ENCODE results near the gene GPR156.

The GPR156 gene

DNA sequence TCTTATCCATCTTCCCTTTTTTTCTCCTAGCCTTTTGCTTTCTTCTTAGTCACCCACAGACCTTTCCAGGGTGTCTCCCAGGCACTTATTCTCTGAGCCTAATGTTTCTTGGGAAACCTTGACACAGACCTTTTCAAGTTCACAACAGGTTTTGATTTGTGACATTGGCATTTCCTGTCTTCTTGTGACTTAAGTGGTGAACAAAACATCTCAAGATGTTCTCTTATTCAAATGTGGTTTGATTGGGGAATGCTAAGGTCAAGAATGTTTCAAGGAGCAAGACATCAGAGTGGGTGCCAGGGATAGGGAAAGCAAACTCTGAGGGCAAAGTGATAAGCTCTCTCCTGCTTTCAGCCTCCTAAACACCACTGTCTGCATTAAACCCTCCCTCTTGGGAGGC lies 122.6 kb downstream of the GPR156 start:
- Histone ChIP-seq H3K27ac (replicated peaks) (no peak overlapping the region), H3K4me3 (replicated peaks; ENCODE audit: insufficient read depth, low read length) (no peak overlapping the region), H3K27me3 (ENCODE audit: insufficient read depth, poor library complexity, severe bottlenecking) (no peaks in the 10 kb centered on the region)
- no peak for DNase-seq (ENCODE audit: low read depth in 1 of 2, low spot score in 1 of 2)
- TF ChIP-seq POLR2AphosphoS5 (IDR thresholded peaks at IDR 0.05; ENCODE audit: low read depth) (no peak), GABPA (IDR thresholded peaks at IDR 0.05; ENCODE audit: low read depth) (no peak), SPI1 (IDR thresholded peaks at IDR 0.05; ENCODE audit: borderline replicate concordance, low read depth) (no peak)
- TF ChIP-seq, protein P1, sequence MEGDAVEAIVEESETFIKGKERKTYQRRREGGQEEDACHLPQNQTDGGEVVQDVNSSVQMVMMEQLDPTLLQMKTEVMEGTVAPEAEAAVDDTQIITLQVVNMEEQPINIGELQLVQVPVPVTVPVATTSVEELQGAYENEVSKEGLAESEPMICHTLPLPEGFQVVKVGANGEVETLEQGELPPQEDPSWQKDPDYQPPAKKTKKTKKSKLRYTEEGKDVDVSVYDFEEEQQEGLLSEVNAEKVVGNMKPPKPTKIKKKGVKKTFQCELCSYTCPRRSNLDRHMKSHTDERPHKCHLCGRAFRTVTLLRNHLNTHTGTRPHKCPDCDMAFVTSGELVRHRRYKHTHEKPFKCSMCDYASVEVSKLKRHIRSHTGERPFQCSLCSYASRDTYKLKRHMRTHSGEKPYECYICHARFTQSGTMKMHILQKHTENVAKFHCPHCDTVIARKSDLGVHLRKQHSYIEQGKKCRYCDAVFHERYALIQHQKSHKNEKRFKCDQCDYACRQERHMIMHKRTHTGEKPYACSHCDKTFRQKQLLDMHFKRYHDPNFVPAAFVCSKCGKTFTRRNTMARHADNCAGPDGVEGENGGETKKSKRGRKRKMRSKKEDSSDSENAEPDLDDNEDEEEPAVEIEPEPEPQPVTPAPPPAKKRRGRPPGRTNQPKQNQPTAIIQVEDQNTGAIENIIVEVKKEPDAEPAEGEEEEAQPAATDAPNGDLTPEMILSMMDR (IDR thresholded peaks at IDR 0.05; ENCODE audit: insufficient read depth, low read length) = no peak
- TF ChIP-seq, protein P2, sequence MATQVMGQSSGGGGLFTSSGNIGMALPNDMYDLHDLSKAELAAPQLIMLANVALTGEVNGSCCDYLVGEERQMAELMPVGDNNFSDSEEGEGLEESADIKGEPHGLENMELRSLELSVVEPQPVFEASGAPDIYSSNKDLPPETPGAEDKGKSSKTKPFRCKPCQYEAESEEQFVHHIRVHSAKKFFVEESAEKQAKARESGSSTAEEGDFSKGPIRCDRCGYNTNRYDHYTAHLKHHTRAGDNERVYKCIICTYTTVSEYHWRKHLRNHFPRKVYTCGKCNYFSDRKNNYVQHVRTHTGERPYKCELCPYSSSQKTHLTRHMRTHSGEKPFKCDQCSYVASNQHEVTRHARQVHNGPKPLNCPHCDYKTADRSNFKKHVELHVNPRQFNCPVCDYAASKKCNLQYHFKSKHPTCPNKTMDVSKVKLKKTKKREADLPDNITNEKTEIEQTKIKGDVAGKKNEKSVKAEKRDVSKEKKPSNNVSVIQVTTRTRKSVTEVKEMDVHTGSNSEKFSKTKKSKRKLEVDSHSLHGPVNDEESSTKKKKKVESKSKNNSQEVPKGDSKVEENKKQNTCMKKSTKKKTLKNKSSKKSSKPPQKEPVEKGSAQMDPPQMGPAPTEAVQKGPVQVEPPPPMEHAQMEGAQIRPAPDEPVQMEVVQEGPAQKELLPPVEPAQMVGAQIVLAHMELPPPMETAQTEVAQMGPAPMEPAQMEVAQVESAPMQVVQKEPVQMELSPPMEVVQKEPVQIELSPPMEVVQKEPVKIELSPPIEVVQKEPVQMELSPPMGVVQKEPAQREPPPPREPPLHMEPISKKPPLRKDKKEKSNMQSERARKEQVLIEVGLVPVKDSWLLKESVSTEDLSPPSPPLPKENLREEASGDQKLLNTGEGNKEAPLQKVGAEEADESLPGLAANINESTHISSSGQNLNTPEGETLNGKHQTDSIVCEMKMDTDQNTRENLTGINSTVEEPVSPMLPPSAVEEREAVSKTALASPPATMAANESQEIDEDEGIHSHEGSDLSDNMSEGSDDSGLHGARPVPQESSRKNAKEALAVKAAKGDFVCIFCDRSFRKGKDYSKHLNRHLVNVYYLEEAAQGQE (IDR thresholded peaks at IDR 0.05; ENCODE audit: insufficient replicate concordance, low read depth) = no peak

- H3K27ac ChIP-seq (replicated peaks) = no peak overlapping the region
- TF ChIP-seq, protein P1 (IDR thresholded peaks at IDR 0.05; ENCODE audit: insufficient read depth, low read length) = no peak
- peak; percentile 94 for TF ChIP-seq SPI1 (IDR thresholded peaks at IDR 0.05; ENCODE audit: borderline replicate concordance, low read depth)
- no peaks in the 10 kb centered on the region for H3K27me3 ChIP-seq (ENCODE audit: insufficient read depth, poor library complexity, severe bottlenecking)
- peak; percentile 71 to 80 for DNase-seq (ENCODE audit: low read depth in 1 of 2, low spot score in 1 of 2)
- no peak overlapping the region for H3K4me3 ChIP-seq (replicated peaks; ENCODE audit: insufficient read depth, low read length)
Observed at GRCh38 chr3:120161902-120162301, 123.1 kb downstream of the GPR156 start.

DNA sequence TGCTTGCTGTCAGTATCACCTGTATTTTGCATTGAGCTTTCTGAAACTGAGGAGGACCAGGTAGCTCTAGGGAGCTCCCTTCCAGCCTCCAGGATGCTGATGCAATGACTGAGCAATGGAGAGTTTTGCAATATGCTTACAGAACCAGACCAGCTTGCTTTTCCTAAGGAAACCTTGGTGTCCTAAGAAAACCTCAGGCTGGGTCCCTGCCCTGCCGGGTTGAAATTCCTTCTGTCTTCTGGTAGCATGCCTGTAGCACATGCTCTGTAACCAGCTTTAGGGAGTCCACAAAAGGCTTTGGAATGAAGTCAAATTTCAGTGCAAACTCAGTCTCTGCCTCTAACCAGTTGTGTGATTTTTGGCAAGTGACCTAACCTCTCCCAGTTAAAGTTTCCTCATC lies 125.0 kb downstream of the GPR156 start:
- TF ChIP-seq SPI1 (IDR thresholded peaks at IDR 0.05; ENCODE audit: borderline replicate concordance, low read depth) (no peak), GABPA (IDR thresholded peaks at IDR 0.05; ENCODE audit: low read depth) (no peak), POLR2AphosphoS5 (IDR thresholded peaks at IDR 0.05; ENCODE audit: low read depth) (no peak)
- TF ChIP-seq, protein P1 (IDR thresholded peaks at IDR 0.05; ENCODE audit: insufficient read depth, low read length) = no peak
- TF ChIP-seq, protein P2 (IDR thresholded peaks at IDR 0.05; ENCODE audit: insufficient replicate concordance, low read depth) = no peak
- Histone ChIP-seq H3K27ac (replicated peaks) (no peak overlapping the region), H3K27me3 (ENCODE audit: insufficient read depth, poor library complexity, severe bottlenecking) (no peaks in the 10 kb centered on the region), H3K4me3 (replicated peaks; ENCODE audit: insufficient read depth, low read length) (no peak overlapping the region)
- peak; percentile 26 to 67 for DNase-seq (ENCODE audit: low read depth in 1 of 2, low spot score in 1 of 2)

DNA sequence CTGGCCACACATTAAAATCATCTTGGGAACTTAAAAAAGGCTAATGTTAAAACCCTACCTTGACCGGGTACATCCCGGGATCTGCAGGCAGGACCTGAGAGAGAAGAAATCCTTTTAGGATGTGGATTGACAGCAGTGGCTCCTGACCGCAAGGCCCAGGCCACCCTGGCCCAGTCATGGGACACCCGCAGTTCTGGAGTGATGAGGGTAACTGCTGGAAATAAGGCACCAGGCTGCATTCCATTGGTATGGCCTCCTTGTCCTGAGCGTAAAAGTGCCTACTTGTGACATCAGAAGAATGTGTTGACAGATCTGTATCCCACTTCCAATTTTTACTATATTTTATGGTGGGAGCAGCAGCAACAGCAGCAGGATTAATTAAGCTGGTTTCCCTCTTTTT lies 127.3 kb downstream of the GPR156 start:
- Histone ChIP-seq H3K27ac (replicated peaks) (no peak overlapping the region), H3K4me3 (replicated peaks; ENCODE audit: insufficient read depth, low read length) (no peak overlapping the region), H3K27me3 (ENCODE audit: insufficient read depth, poor library complexity, severe bottlenecking) (no peaks in the 10 kb centered on the region)
- TF ChIP-seq GABPA (IDR thresholded peaks at IDR 0.05; ENCODE audit: low read depth) = no peak
- no peak for TF ChIP-seq POLR2AphosphoS5 (IDR thresholded peaks at IDR 0.05; ENCODE audit: low read depth)
- TF ChIP-seq, protein P2 (IDR thresholded peaks at IDR 0.05; ENCODE audit: insufficient replicate concordance, low read depth) = no peak
- TF ChIP-seq, protein P1 (IDR thresholded peaks at IDR 0.05; ENCODE audit: insufficient read depth, low read length) = no peak
- TF ChIP-seq SPI1 (IDR thresholded peaks at IDR 0.05; ENCODE audit: borderline replicate concordance, low read depth) = no peak
- no peak for DNase-seq (ENCODE audit: low read depth in 1 of 2, low spot score in 1 of 2)
